ENCODE measurements around the gene CCND3. TPM values are rescaled to one million over a fixed set of nuclear protein-coding genes. Genes with fewer than 3 reads are reported as not detected.
A peak's percentile ranks its signal among the peaks of the same experiment; 100 is the strongest.

The CCND3 gene
- polyA plus RNA-seq, 2 of the 4 experiments (the other 2 are of a cell fraction) = 112 to 228 TPM

DNA sequence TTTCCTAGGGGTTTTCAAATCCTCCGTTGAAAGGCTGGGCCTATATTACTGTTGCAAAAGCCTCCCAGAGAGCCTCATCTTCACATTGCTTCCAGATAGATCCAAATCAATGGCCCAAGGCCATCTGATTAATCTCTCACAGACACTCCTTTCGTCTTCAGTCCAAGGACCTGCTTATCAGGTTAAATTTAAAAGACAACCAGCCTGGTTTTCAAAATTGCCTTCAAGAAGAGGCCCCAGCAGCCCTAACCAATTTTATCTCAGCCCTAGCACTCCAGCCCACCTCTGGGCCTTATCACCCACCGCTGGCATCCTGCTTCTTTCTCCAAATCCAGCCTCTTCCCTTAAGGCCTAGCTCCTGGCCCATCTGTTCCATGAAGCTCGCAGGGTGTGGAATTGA, 15.5 kb upstream of the CCND3 start:
- DNase-seq (ENCODE audit: low read depth in 1 of 2, low spot score in 1 of 2) = no peak
- Histone ChIP-seq H3K4me1 (peaks cover 43% of the 10 kb centered on the region), H3K27ac (peak overlapping the region; percentile 29 to 95; a peak in 4 of 6 replicates), H3K9me3 (no peaks in the 10 kb centered on the region), H3K4me2 (no peak overlapping the region), H3K4me3 (no peak overlapping the region)
- WGBS (ENCODE audit: missing lambda C conversion rate) = 69% methylated on average over 4 of the region's 4 CpGs
- no peak for FAIRE-seq
- POLR2A ChIA-PET = interaction anchor here (0.6 kb wide), 1 partner anchor 129 kb away, joined by 3 read pairs; no protein-coding TSS in a partner anchor
- no peak for TF ChIP-seq CBX2 (IDR thresholded peaks at IDR 0.05; ENCODE audit: borderline replicate concordance, low read depth)
- TF ChIP-seq, protein P1, sequence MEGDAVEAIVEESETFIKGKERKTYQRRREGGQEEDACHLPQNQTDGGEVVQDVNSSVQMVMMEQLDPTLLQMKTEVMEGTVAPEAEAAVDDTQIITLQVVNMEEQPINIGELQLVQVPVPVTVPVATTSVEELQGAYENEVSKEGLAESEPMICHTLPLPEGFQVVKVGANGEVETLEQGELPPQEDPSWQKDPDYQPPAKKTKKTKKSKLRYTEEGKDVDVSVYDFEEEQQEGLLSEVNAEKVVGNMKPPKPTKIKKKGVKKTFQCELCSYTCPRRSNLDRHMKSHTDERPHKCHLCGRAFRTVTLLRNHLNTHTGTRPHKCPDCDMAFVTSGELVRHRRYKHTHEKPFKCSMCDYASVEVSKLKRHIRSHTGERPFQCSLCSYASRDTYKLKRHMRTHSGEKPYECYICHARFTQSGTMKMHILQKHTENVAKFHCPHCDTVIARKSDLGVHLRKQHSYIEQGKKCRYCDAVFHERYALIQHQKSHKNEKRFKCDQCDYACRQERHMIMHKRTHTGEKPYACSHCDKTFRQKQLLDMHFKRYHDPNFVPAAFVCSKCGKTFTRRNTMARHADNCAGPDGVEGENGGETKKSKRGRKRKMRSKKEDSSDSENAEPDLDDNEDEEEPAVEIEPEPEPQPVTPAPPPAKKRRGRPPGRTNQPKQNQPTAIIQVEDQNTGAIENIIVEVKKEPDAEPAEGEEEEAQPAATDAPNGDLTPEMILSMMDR (IDR thresholded peaks at IDR 0.05) = no peak
- TF ChIP-seq, protein P2, sequence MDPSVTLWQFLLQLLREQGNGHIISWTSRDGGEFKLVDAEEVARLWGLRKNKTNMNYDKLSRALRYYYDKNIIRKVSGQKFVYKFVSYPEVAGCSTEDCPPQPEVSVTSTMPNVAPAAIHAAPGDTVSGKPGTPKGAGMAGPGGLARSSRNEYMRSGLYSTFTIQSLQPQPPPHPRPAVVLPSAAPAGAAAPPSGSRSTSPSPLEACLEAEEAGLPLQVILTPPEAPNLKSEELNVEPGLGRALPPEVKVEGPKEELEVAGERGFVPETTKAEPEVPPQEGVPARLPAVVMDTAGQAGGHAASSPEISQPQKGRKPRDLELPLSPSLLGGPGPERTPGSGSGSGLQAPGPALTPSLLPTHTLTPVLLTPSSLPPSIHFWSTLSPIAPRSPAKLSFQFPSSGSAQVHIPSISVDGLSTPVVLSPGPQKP (IDR thresholded peaks at IDR 0.05; ENCODE audit: low read depth, low read length) = no peak
- ATAC-seq = no peak
- CTCF ChIA-PET = no interaction called here

DNA sequence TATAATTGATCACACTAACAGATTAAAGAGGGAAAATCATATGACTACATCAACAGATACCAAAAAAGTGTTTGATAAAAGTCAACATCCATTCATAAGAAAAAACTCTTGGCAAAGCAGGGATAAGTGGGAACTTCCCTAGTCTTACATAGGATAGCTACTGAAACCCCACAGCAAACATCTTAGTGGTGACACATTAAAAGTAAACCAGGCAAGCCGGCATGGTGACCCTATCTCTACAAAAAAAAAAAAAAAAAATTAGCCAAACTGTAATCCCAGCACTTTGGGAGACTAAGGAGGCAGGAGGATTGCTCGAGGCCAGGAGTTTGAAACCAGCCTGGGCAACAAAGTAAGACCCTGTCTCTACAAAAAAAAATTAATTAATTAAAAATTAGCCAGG, 13.8 kb upstream of the CCND3 start:
- H3K9me3 ChIP-seq = no peaks in the 10 kb centered on the region
- TF ChIP-seq MYC (IDR thresholded peaks at IDR 0.05; ENCODE audit: borderline replicate concordance, low read length) (no peak), HOXB5 (CRISPR knock-in tag; IDR thresholded peaks at IDR 0.05) (no peak), HEYL (CRISPR knock-in tag; IDR thresholded peaks at IDR 0.05) (no peak), PHF8 (IDR thresholded peaks at IDR 0.05; ENCODE audit: borderline replicate concordance, low read depth) (no peak), CHD2 (IDR thresholded peaks at IDR 0.05; ENCODE audit: low read length, partially characterized antibody) (no peak), RAD21 (conservative IDR thresholded peaks at IDR 0.05 in 1 of 2, IDR thresholded peaks at IDR 0.05 in 1 of 2) (no peak), JUN (IDR thresholded peaks at IDR 0.05) (no peak), HOXB13 (CRISPR knock-in tag; IDR thresholded peaks at IDR 0.05; ENCODE audit: low read depth) (no peak)
- TF ChIP-seq, protein P3, sequence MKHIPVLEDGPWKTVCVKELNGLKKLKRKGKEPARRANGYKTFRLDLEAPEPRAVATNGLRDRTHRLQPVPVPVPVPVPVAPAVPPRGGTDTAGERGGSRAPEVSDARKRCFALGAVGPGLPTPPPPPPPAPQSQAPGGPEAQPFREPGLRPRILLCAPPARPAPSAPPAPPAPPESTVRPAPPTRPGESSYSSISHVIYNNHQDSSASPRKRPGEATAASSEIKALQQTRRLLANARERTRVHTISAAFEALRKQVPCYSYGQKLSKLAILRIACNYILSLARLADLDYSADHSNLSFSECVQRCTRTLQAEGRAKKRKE (CRISPR knock-in tag; IDR thresholded peaks at IDR 0.05; ENCODE audit: low read depth) = no peak
- TF ChIP-seq, protein P2 (IDR thresholded peaks at IDR 0.05; ENCODE audit: low read depth, low read length) = no peak
- TF ChIP-seq, protein P4, sequence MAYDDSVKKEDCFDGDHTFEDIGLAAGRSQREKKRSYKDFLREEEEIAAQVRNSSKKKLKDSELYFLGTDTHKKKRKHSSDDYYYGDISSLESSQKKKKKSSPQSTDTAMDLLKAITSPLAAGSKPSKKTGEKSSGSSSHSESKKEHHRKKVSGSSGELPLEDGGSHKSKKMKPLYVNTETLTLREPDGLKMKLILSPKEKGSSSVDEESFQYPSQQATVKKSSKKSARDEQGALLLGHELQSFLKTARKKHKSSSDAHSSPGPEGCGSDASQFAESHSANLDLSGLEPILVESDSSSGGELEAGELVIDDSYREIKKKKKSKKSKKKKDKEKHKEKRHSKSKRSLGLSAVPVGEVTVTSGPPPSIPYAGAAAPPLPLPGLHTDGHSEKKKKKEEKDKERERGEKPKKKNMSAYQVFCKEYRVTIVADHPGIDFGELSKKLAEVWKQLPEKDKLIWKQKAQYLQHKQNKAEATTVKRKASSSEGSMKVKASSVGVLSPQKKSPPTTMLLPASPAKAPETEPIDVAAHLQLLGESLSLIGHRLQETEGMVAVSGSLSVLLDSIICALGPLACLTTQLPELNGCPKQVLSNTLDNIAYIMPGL (CRISPR knock-in tag; IDR thresholded peaks at IDR 0.05; ENCODE audit: borderline replicate concordance) = no peak
- TF ChIP-seq, protein P5, sequence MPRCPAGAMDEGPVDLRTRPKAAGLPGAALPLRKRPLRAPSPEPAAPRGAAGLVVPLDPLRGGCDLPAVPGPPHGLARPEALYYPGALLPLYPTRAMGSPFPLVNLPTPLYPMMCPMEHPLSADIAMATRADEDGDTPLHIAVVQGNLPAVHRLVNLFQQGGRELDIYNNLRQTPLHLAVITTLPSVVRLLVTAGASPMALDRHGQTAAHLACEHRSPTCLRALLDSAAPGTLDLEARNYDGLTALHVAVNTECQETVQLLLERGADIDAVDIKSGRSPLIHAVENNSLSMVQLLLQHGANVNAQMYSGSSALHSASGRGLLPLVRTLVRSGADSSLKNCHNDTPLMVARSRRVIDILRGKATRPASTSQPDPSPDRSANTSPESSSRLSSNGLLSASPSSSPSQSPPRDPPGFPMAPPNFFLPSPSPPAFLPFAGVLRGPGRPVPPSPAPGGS (IDR thresholded peaks at IDR 0.05) = no peak
- peaks cover 27% of the 10 kb centered on the region for H3K4me1 ChIP-seq
- ChIA-PET POLR2A (interaction anchor here (1.0 kb wide), 1 partner anchor 13 kb away, joined by 6 read pairs; the partner anchor contains the start of gene CCND3), CTCF (interaction anchor here (1.2 kb wide), 1 partner anchor 86 kb away, joined by 3 read pairs; no protein-coding TSS in a partner anchor)
- H3K27ac ChIP-seq = peak overlapping the region in 1 of 2 experiments; percentile 95; a peak in 3 of 6 replicates
- WGBS (ENCODE audit: missing lambda C conversion rate) = 7% methylated on average over 2 of the region's 2 CpGs
- no peak for FAIRE-seq
- peak in 1 of 2 experiments; percentile 56; a peak in 3 of 6 replicates for ATAC-seq
- no peak for DNase-seq (ENCODE audit: low read depth in 1 of 2, low spot score in 1 of 2)
- H3K4me3 ChIP-seq = no peak overlapping the region
- no peak overlapping the region for H3K4me2 ChIP-seq

All from A549 (cell line).